HCT116 (cell line): ENCODE data around the gene PRKG2. TPM values are rescaled to one million over a fixed set of nuclear protein-coding genes. Genes with fewer than 3 reads are reported as not detected.

Experiments used
- ATAC-seq: fragments of 200-7000 bp; cut with Tn5 transposase; 2 replicates; pipeline ENCODE4 v1.9.1; 2020; ENCODE audit warnings: mild to moderate bottlenecking, moderate library complexity
- BruUV-seq: library from RNA; stranded (reverse); fragments of 400-500 nt; replicated peaks from 2 replicates; lab custom pipeline; 2021; lab: Mats Ljungman, UMichigan
- CTCF ChIA-PET: fragments of 300-600 bp; sonication (Branson Sonifier 250); formaldehyde crosslinking; loops from one replicate; lab custom pipeline; 2021; ENCODE audit warnings: antibody characterized with exemption; lab: Charles Lee
- POLR2A ChIA-PET: fragments of 300-600, 350-600 bp; sonication (Branson Sonifier 250); formaldehyde crosslinking; loops from one replicate; lab custom pipeline; 2021; ENCODE audit warnings: antibody characterized with exemption; lab: Charles Lee
- RAD21 ChIA-PET, 2 experiments: fragments of 300-600 bp; sonication (Branson Sonifier 250); formaldehyde crosslinking; loops; one replicate each; lab custom pipeline; 2023; ENCODE audit warnings: low total read pairs in 2 of 2; ENCODE audit not compliant: uncharacterized antibody in 2 of 2, unreplicated experiment in 2 of 2, low non-redundant PET in 1 of 2; lab: Charles Lee
- DNase-seq: peaks from one replicate; pipeline ENCODE4 v3.0.0-alpha.2; 2010; ENCODE audit warnings: low read depth, low spot score
- H2AFZ ChIP-seq: fragments of 200-600 bp; shearing (Covaris generic), sonication (generic); 2 replicates; pipeline ENCODE4 v1.6.1; 2017; ENCODE audit warnings: low read depth, mixed run types, mixed read lengths, antibody characterized with exemption, low read length; ENCODE audit not compliant: poor library complexity, severe bottlenecking
- H3K27ac ChIP-seq: 2 replicates; pipeline ENCODE4 v1.5.1; 2012; ENCODE audit warnings: low read depth, low read length
- H3K27me3 ChIP-seq: fragments of 200-600 bp; sonication (generic); 2 replicates; pipeline ENCODE4 v1.6.1; 2016; ENCODE audit warnings: mixed run types, low read length, mixed read lengths; ENCODE audit not compliant: insufficient read depth
- H3K36me3 ChIP-seq, 2 experiments: fragments of 200-500 bp in 1 of 2; fragments of 200-600 bp in 1 of 2; sonication (Bioruptor generic) in 1 of 2; sonication (generic) in 1 of 2; 2 replicates each; pipeline versions ENCODE4 v1.5.1 to v1.6.1; 2014 to 2016; ENCODE audit warnings: low read length in 2 of 2, inconsistent platforms in 1 of 2, mixed read lengths in 1 of 2, mixed run types in 1 of 2; ENCODE audit not compliant: insufficient read depth in 2 of 2, control insufficient read depth in 1 of 2
- H3K4me1 ChIP-seq, 2 experiments: fragments of 200-600 bp in 1 of 2; sonication (generic) in 1 of 2; 2 replicates each; pipeline versions ENCODE4 v1.5.1 to v1.6.1; 2012 to 2017; ENCODE audit warnings: low read length in 2 of 2, inconsistent platforms in 1 of 2, mild to moderate bottlenecking in 1 of 2, mixed read lengths in 1 of 2, mixed run types in 1 of 2, moderate library complexity in 1 of 2; ENCODE audit not compliant: insufficient read depth in 2 of 2, control insufficient read depth in 1 of 2
- H3K4me2 ChIP-seq: fragments of 200-600 bp; sonication (generic); 2 replicates; pipeline ENCODE4 v1.6.1; 2017; ENCODE audit warnings: mixed run types, low read length, mixed read lengths
- H3K4me3 ChIP-seq, 2 experiments: fragments of 200-600 bp in 1 of 2; sonication (generic) in 1 of 2; replicated peaks in 1 of 2; 2 replicates each; pipeline ENCODE4 v1.5.1; 2011 to 2016; ENCODE audit warnings: low read length in 2 of 2, control low read depth in 1 of 2, low read depth in 1 of 2, mild to moderate bottlenecking in 1 of 2, mixed read lengths in 1 of 2, mixed run types in 1 of 2
- H3K79me2 ChIP-seq: fragments of 200-600 bp; sonication (generic); 2 replicates; pipeline ENCODE4 v1.6.1; 2017; ENCODE audit warnings: mild to moderate bottlenecking, mixed run types, low read length, moderate library complexity, mixed read lengths; ENCODE audit not compliant: insufficient read depth
- H3K9ac ChIP-seq: fragments of 200-600 bp; sonication (generic); 2 replicates; pipeline ENCODE4 v1.6.1; 2016; ENCODE audit warnings: low read length, mixed read lengths
- H3K9me2 ChIP-seq: fragments of 200-600 bp; sonication (generic), shearing (Covaris generic); 2 replicates; pipeline ENCODE4 v1.6.1; 2017; ENCODE audit warnings: mixed run types, mild to moderate bottlenecking, moderate library complexity; ENCODE audit not compliant: insufficient read depth
- H3K9me3 ChIP-seq, 2 experiments: fragments of 200-500 bp in 1 of 2; fragments of 200-600 bp in 1 of 2; sonication (Bioruptor generic) in 1 of 2; sonication (generic) in 1 of 2; 2 replicates each; pipeline ENCODE4 v1.6.1; 2014 to 2017; ENCODE audit warnings: low read length in 2 of 2, mixed read lengths in 2 of 2, inconsistent platforms in 1 of 2, low read depth in 1 of 2, mild to moderate bottlenecking in 1 of 2, mixed run types in 1 of 2, moderate library complexity in 1 of 2; ENCODE audit not compliant: control insufficient read depth in 1 of 2, insufficient read depth in 1 of 2
- H4K20me1 ChIP-seq: fragments of 200-600 bp; sonication (generic), shearing (Covaris generic); 2 replicates; pipeline ENCODE4 v1.6.1; 2017; ENCODE audit warnings: mixed run types, mild to moderate bottlenecking, moderate library complexity; ENCODE audit not compliant: insufficient read depth
- CBX3 ChIP-seq: IDR thresholded peaks from 2 replicates; pipeline ENCODE4 v1.6.1; 2012; ENCODE audit warnings: low read depth
- CEBPB ChIP-seq: IDR thresholded peaks from 2 replicates; pipeline ENCODE4 v1.6.1; 2012; ENCODE audit warnings: low read depth
- EGR1 ChIP-seq: IDR thresholded peaks from 2 replicates; pipeline ENCODE4 v1.6.1; 2012; ENCODE audit warnings: low read depth
- ELF1 ChIP-seq: IDR thresholded peaks from 2 replicates; pipeline ENCODE4 v1.6.1; 2012; ENCODE audit warnings: low read depth, borderline replicate concordance
- EZH2 ChIP-seq: fragments of 200-600 bp; sonication (generic); IDR thresholded peaks from 2 replicates; pipeline ENCODE4 v1.6.1; 2017; ENCODE audit warnings: antibody characterized with exemption, mixed run types
- EZH2phosphoT487 ChIP-seq: fragments of 200-600 bp; IDR thresholded peaks from 2 replicates; pipeline ENCODE4 v1.6.1; 2018; ENCODE audit warnings: antibody characterized with exemption, borderline replicate concordance
- FOSL1 ChIP-seq: IDR thresholded peaks from 2 replicates; pipeline ENCODE4 v1.6.1; 2012; ENCODE audit warnings: low read depth
- JUND ChIP-seq: IDR thresholded peaks from 2 replicates; pipeline ENCODE4 v1.6.1; 2012
- MAX ChIP-seq: IDR thresholded peaks from 2 replicates; pipeline ENCODE4 v1.6.1; 2012
- POLR2A ChIP-seq: IDR thresholded peaks from 2 replicates; pipeline ENCODE4 v1.7.0; 2011; ENCODE audit warnings: borderline replicate concordance; ENCODE audit not compliant: insufficient read depth, insufficient read length; ENCODE audit errors: extremely low read depth
- RAD21 ChIP-seq: IDR thresholded peaks from 2 replicates; pipeline ENCODE4 v1.6.1; 2012; ENCODE audit warnings: low read depth, mild to moderate bottlenecking
- TCF7L2 ChIP-seq: IDR thresholded peaks from 2 replicates; pipeline ENCODE4 v1.7.0; 2011; ENCODE audit warnings: borderline replicate concordance, inconsistent platforms; ENCODE audit not compliant: insufficient read depth, insufficient read length; ENCODE audit errors: extremely low read depth
- YY1 ChIP-seq: IDR thresholded peaks from 2 replicates; pipeline ENCODE4 v1.6.1; 2011; ENCODE audit warnings: low read length, low read depth, moderate library complexity, mild to moderate bottlenecking; ENCODE audit not compliant: insufficient replicate concordance; ENCODE audit errors: extremely low read depth
- ZFX ChIP-seq: fragments of 450-650 bp; IDR thresholded peaks from 2 replicates; pipeline ENCODE4 v1.6.1; 2017
- ZNF274 ChIP-seq: fragments of 200-500 bp; sonication (Bioruptor generic); IDR thresholded peaks from 2 replicates; pipeline ENCODE4 v1.6.1; 2014; ENCODE audit warnings: mild to moderate bottlenecking, low read depth, low read length, inconsistent platforms
- intact Hi-C: fragments of 100-400 bp; cut with micrococcal nuclease; formaldehyde crosslinking; loops from 2 replicates; pipeline ENCODE4 v1.10.0; 2022
- total RNA-seq: library from RNA; stranded (reverse); gene quantifications from one replicate; pipeline ENCODE4 v1.2.1, GENCODE V29; 2021; ENCODE audit not compliant: unreplicated experiment
- TF ChIP-seq, protein P1 (sequence below): IDR thresholded peaks from 2 replicates; pipeline ENCODE4 v1.6.1; 2011; ENCODE audit warnings: mild to moderate bottlenecking, low read length, moderate library complexity; ENCODE audit not compliant: insufficient replicate concordance; ENCODE audit errors: extremely low read depth
- TF ChIP-seq, protein P2 (sequence below), 3 experiments: fragments of 200-600 bp in 1 of 3; sonication (generic) in 1 of 3; IDR thresholded peaks in 2 of 3; conservative IDR thresholded peaks in 1 of 3; 2 replicates each; pipeline ENCODE4 v1.5.1; 2012 to 2017; ENCODE audit warnings: low read depth in 2 of 3, low read length in 2 of 3, antibody characterized with exemption in 1 of 3, borderline replicate concordance in 1 of 3, control low read depth in 1 of 3, mild to moderate bottlenecking in 1 of 3, mixed read lengths in 1 of 3, mixed run types in 1 of 3, moderate library complexity in 1 of 3; ENCODE audit not compliant: insufficient read depth in 1 of 3
- TF ChIP-seq, protein P3 (sequence below): IDR thresholded peaks from 2 replicates; pipeline ENCODE4 v1.6.1; 2012

The PRKG2 gene
- total RNA-seq, 1 experiment from 2014 or later = 2.1 TPM

- DNase-seq (no peak), ATAC-seq (no peak)
- H3K4me2 ChIP-seq = no peak overlapping the region
- no peaks in the 10 kb centered on the region for H3K27me3 ChIP-seq
- ChIA-PET POLR2A (no interaction called here), CTCF (no interaction called here), RAD21 (no interaction called here)
- no peaks in the 10 kb centered on the region for H4K20me1 ChIP-seq
- no peaks in the 10 kb centered on the region for H3K9me2 ChIP-seq
- H3K27ac ChIP-seq = no peak overlapping the region
- TF ChIP-seq RAD21 = no peak
- no peak for TF ChIP-seq EZH2phosphoT487
- H3K79me2 ChIP-seq = no peaks in the 10 kb centered on the region
- H3K4me1 ChIP-seq = no peaks in the 10 kb centered on the region
- H3K9ac ChIP-seq = no peak overlapping the region
- intact Hi-C loops = no loop called here
- no peaks in the 10 kb centered on the region for H3K9me3 ChIP-seq
- H2AFZ ChIP-seq = no peak overlapping the region
- no peak overlapping the region for H3K4me3 ChIP-seq
- no peaks in the 10 kb centered on the region for H3K36me3 ChIP-seq
- no TSS peak for BruUV-seq
Observed at GRCh38 chr4:81093720-81094401, 121.2 kb downstream of the PRKG2 start.

DNA sequence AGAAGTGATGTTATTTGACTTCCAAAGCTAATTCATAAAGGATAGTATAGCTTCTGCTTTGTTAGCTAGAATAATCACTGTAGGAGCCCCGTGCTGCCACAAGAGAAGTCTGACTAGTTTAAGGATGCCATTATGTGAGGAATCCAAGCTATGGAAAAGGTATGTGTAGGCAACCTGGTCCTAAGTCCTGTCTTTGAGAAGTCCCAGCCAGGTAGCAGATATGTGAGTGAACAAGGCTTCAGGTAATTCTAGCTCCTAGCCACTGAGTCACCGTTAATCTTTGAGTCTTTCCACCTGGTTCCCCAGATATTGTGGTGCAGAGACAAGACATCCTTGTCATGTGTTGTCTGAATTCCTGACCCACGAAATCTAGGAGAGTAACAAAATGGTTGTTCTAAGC is 129.0 kb downstream of the PRKG2 start:
- DNase-seq (no peak), ATAC-seq (no peak)
- Histone ChIP-seq H3K27ac (no peak overlapping the region), H3K9me3 (no peaks in the 10 kb centered on the region), H3K36me3 (no peaks in the 10 kb centered on the region), H3K4me3 (no peak overlapping the region), H2AFZ (no peak overlapping the region), H3K79me2 (no peaks in the 10 kb centered on the region), H4K20me1 (no peaks in the 10 kb centered on the region), H3K27me3 (no peaks in the 10 kb centered on the region), H3K4me1 (no peaks in the 10 kb centered on the region), H3K9ac (no peak overlapping the region), H3K9me2 (no peaks in the 10 kb centered on the region), H3K4me2 (no peak overlapping the region)
- ChIA-PET POLR2A (no interaction called here), RAD21 (no interaction called here), CTCF (no interaction called here)
- BruUV-seq = no TSS peak
- intact Hi-C loops = no loop called here
- TF ChIP-seq RAD21 (no peak), ZFX (no peak), ELF1 (no peak), YY1 (no peak), JUND (no peak), POLR2A (no peak), CEBPB (no peak), ZNF274 (no peak), EZH2 (no peak), CBX3 (no peak), EGR1 (no peak), MAX (no peak), FOSL1 (no peak), TCF7L2 (no peak)
- TF ChIP-seq, protein P1, sequence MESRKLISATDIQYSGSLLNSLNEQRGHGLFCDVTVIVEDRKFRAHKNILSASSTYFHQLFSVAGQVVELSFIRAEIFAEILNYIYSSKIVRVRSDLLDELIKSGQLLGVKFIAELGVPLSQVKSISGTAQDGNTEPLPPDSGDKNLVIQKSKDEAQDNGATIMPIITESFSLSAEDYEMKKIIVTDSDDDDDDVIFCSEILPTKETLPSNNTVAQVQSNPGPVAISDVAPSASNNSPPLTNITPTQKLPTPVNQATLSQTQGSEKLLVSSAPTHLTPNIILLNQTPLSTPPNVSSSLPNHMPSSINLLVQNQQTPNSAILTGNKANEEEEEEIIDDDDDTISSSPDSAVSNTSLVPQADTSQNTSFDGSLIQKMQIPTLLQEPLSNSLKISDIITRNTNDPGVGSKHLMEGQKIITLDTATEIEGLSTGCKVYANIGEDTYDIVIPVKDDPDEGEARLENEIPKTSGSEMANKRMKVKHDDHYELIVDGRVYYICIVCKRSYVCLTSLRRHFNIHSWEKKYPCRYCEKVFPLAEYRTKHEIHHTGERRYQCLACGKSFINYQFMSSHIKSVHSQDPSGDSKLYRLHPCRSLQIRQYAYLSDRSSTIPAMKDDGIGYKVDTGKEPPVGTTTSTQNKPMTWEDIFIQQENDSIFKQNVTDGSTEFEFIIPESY = no peak
- TF ChIP-seq, protein P2, sequence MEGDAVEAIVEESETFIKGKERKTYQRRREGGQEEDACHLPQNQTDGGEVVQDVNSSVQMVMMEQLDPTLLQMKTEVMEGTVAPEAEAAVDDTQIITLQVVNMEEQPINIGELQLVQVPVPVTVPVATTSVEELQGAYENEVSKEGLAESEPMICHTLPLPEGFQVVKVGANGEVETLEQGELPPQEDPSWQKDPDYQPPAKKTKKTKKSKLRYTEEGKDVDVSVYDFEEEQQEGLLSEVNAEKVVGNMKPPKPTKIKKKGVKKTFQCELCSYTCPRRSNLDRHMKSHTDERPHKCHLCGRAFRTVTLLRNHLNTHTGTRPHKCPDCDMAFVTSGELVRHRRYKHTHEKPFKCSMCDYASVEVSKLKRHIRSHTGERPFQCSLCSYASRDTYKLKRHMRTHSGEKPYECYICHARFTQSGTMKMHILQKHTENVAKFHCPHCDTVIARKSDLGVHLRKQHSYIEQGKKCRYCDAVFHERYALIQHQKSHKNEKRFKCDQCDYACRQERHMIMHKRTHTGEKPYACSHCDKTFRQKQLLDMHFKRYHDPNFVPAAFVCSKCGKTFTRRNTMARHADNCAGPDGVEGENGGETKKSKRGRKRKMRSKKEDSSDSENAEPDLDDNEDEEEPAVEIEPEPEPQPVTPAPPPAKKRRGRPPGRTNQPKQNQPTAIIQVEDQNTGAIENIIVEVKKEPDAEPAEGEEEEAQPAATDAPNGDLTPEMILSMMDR (IDR thresholded peaks at IDR 0.05 in 2 of 3, conservative IDR thresholded peaks at IDR 0.05 in 1 of 3; ENCODE audit: borderline replicate concordance in 1 of 3, insufficient read depth in 1 of 3, low read depth in 2 of 3, low read length in 2 of 3) = no peak
- TF ChIP-seq, protein P3, sequence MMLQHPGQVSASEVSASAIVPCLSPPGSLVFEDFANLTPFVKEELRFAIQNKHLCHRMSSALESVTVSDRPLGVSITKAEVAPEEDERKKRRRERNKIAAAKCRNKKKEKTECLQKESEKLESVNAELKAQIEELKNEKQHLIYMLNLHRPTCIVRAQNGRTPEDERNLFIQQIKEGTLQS = no peak
